GM23338 (cell line): Measurements from ENCODE around the gene ALDH1L2. TPM values are rescaled to one million over a fixed set of nuclear protein-coding genes. Genes with fewer than 3 reads are reported as not detected.

Experiments
- CTCF ChIP-seq, 2 experiments: fragments of 200-600 bp in 1 of 2; sonication (generic) in 1 of 2; conservative IDR thresholded peaks; 2 replicates each; pipeline versions ENCODE4 v1.5.1 to v1.6.1; 2016 to 2017; ENCODE audit warnings: antibody characterized with exemption in 2 of 2, low read depth in 2 of 2, mild to moderate bottlenecking in 2 of 2, moderate library complexity in 1 of 2
- ETS1 ChIP-seq: IDR thresholded peaks from 2 replicates; pipeline ENCODE4 v1.6.1; 2016; ENCODE audit warnings: antibody characterized with exemption
- NANOG ChIP-seq: IDR thresholded peaks from 2 replicates; pipeline ENCODE4 v1.6.1; 2016; ENCODE audit warnings: antibody characterized with exemption, borderline replicate concordance
- REST ChIP-seq: IDR thresholded peaks from one replicate; pipeline ENCODE4 v1.6.1; 2018; ENCODE audit warnings: antibody characterized with exemption; ENCODE audit not compliant: unreplicated experiment
- ZNF114 ChIP-seq: fragments of 250-450 bp; sonication (Bioruptor Pico); IDR thresholded peaks from 2 replicates; pipeline ENCODE4 v1.5.0; 2020; ENCODE audit warnings: mild to moderate bottlenecking, moderate library complexity
- ZNF331 ChIP-seq: fragments of 250-450 bp; sonication (Bioruptor Pico); IDR thresholded peaks from 2 replicates; pipeline ENCODE4 v1.5.0; 2020; ENCODE audit warnings: low read depth, mild to moderate bottlenecking, moderate library complexity
- ZNF462 ChIP-seq: fragments of 250-450 bp; sonication (Bioruptor Pico); IDR thresholded peaks from 2 replicates; pipeline ENCODE4 v1.5.0; 2020; ENCODE audit warnings: mild to moderate bottlenecking, moderate library complexity
- polyA plus RNA-seq: library from polyadenylated mRNA; unstranded; fragments of >200 nt; fragmentation: Nextera tagmentation; extraction: Ambion mirVana; gene quantifications from 2 replicates; pipeline ENCODE4 v1.2.1, GENCODE V29; 2016
- total RNA-seq: library from RNA; depleted of rRNA; stranded (reverse); fragments of >200 nt; shearing (Covaris generic); gene quantifications from 2 replicates; pipeline ENCODE4 v1.2.3, GENCODE V29; 2014

Gene ALDH1L2
- total and polyA plus RNA-seq, 2 experiments from 2014 or later: 5.8 to 9.1 TPM

- TF ChIP-seq ZNF462 (no peak), REST (no peak), ETS1 (no peak), CTCF (conservative IDR thresholded peaks at IDR 0.05; ENCODE audit: low read depth in 2 of 2) (no peak), ZNF114 (no peak), NANOG (no peak), ZNF331 (CRISPR knock-in tag) (no peak)
These were observed 8.1 kb upstream of the ALDH1L2 start (continued) for GRCh38 chr12:105092336-105092735.
